HPDE6-E6E7 (cell line): ENCODE measurements around the gene MTG2.

Source experiments
- DNase-seq: peaks from one replicate; pipeline ENCODE4 v3.0.0; 2011; ENCODE audit warnings: missing footprints; ENCODE audit errors: extremely low spot score

MTG2 gene

GRCh38 chr20:62252342-62252966 is 69.6 kb downstream of the MTG2 start:
- DNase-seq, result no peak
